Panc1 (cell line): Measurements from ENCODE around the gene FYB2. TPM values are rescaled to one million over a fixed set of nuclear protein-coding genes. Genes with fewer than 3 reads are reported as not detected.

ENCODE experiments used
- ATAC-seq: fragments of 200-7000 bp; cut with Tn5 transposase; 2 replicates; pipeline ENCODE4 v1.9.1; 2020; ENCODE audit warnings: mild to moderate bottlenecking, moderate library complexity
- BruUV-seq: library from RNA; stranded (reverse); fragments of 400-500 nt; replicated peaks from 2 replicates; lab custom pipeline; 2021; lab: Mats Ljungman, UMichigan
- CTCF ChIA-PET: fragments of 300-600 bp; sonication (Branson Sonifier 250); formaldehyde crosslinking; loops from one replicate; lab custom pipeline; 2022; ENCODE audit warnings: antibody characterized with exemption; lab: Charles Lee
- POLR2A ChIA-PET: fragments of 300-600 bp; sonication (Branson Sonifier 250); formaldehyde crosslinking; loops from one replicate; lab custom pipeline; 2022; ENCODE audit warnings: antibody characterized with exemption; lab: Charles Lee
- DNase-seq: peaks from one replicate; pipeline ENCODE4 v3.0.0-alpha.2; 2010; ENCODE audit warnings: low read depth, low spot score
- H3K27ac ChIP-seq: 2 replicates; pipeline ENCODE4 v1.5.1; 2011; ENCODE audit warnings: mild to moderate bottlenecking, low read length, inconsistent platforms
- H3K27me3 ChIP-seq: fragments of 200-500 bp; sonication (Bioruptor generic); 2 replicates; pipeline ENCODE4 v1.6.0; 2014; ENCODE audit warnings: low read length, inconsistent platforms; ENCODE audit not compliant: control insufficient read depth, insufficient read depth
- H3K36me3 ChIP-seq: fragments of 200-500 bp; sonication (Bioruptor generic); 2 replicates; pipeline ENCODE4 v1.5.1; 2014; ENCODE audit warnings: inconsistent platforms, mild to moderate bottlenecking, low read length, moderate library complexity; ENCODE audit not compliant: control insufficient read depth, insufficient read depth
- H3K4me1 ChIP-seq: 2 replicates; pipeline ENCODE4 v1.5.1; 2011; ENCODE audit warnings: inconsistent platforms, mild to moderate bottlenecking, low read length, moderate library complexity; ENCODE audit not compliant: control insufficient read depth, insufficient read depth
- H3K4me3 ChIP-seq, 2 experiments: 2 replicates each; pipeline ENCODE4 v1.5.1; 2011 to 2012; ENCODE audit warnings: low read depth in 2 of 2, low read length in 2 of 2, mild to moderate bottlenecking in 2 of 2, inconsistent platforms in 1 of 2, moderate library complexity in 1 of 2
- H3K9me3 ChIP-seq: fragments of 200-500 bp; sonication (Bioruptor generic); 2 replicates; pipeline ENCODE4 v1.5.1; 2014; ENCODE audit warnings: low read depth, mild to moderate bottlenecking, inconsistent platforms, low read length, moderate library complexity; ENCODE audit not compliant: control insufficient read depth, insufficient read depth
- CTCF ChIP-seq: fragments of 450-650 bp; IDR thresholded peaks from 2 replicates; pipeline ENCODE4 v1.5.1; 2017; ENCODE audit warnings: mild to moderate bottlenecking
- POLR2AphosphoS5 ChIP-seq: IDR thresholded peaks from 2 replicates; pipeline ENCODE4 v1.6.1; 2012; ENCODE audit warnings: mild to moderate bottlenecking, low read depth, low read length, moderate library complexity
- SIN3A ChIP-seq: IDR thresholded peaks from 2 replicates; pipeline ENCODE4 v1.6.1; 2012; ENCODE audit warnings: low read depth, mild to moderate bottlenecking, low read length, moderate library complexity, borderline replicate concordance; ENCODE audit not compliant: insufficient read depth
- TCF7L2 ChIP-seq: IDR thresholded peaks from 2 replicates; pipeline ENCODE4 v1.6.1; 2011; ENCODE audit warnings: mild to moderate bottlenecking, low read depth, low read length, inconsistent platforms
- in situ Hi-C: cut with HindIII; loops from 2 replicates; pipeline ENCODE4 v1.10.0; 2016; ENCODE audit warnings: low sequenced_read_pairs, low pct_unique_long_range_greater_than_20kb
- intact Hi-C: fragments of 100-400 bp; cut with micrococcal nuclease; formaldehyde crosslinking; loops from one replicate; pipeline ENCODE4 v1.10.0; 2022; ENCODE audit not compliant: unreplicated experiment
- total RNA-seq: library from RNA; stranded (reverse); gene quantifications from one replicate; pipeline ENCODE4 v1.2.1, GENCODE V29; 2021; ENCODE audit not compliant: unreplicated experiment
- TF ChIP-seq, protein P1 (sequence below), 2 experiments: IDR thresholded peaks; 2 replicates each; pipeline ENCODE4 v1.6.1; 2011 to 2012; ENCODE audit warnings: low read depth in 2 of 2, control low read depth in 1 of 2, low read length in 1 of 2, mild to moderate bottlenecking in 1 of 2, moderate library complexity in 1 of 2; ENCODE audit not compliant: insufficient read depth in 1 of 2

Gene FYB2
- total RNA-seq, 1 experiment from 2014 or later = 0.49 TPM

DNA sequence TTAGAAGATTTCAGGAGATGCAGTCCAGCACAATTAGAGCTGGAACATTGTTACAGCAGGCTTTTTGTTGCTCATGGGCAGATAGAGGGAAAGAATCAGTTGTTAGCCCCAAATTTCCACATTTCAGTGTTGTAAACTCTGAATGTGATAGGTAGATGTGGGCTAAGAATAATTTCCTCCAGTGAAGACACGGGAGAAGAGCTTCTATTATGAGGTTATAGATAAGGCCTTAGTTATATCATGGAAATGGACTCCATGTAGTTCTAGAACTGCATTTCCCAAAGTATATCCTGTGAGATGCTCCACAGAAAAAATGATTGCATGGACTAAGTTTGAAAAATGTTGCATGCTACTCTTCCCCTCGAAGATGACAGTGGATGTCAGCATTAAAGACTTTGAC lies 109.2 kb downstream of the FYB2 start:
- TF ChIP-seq POLR2AphosphoS5 = no peak
- TF ChIP-seq SIN3A = no peak
- TF ChIP-seq CTCF = no peak
- TF ChIP-seq, protein P1, sequence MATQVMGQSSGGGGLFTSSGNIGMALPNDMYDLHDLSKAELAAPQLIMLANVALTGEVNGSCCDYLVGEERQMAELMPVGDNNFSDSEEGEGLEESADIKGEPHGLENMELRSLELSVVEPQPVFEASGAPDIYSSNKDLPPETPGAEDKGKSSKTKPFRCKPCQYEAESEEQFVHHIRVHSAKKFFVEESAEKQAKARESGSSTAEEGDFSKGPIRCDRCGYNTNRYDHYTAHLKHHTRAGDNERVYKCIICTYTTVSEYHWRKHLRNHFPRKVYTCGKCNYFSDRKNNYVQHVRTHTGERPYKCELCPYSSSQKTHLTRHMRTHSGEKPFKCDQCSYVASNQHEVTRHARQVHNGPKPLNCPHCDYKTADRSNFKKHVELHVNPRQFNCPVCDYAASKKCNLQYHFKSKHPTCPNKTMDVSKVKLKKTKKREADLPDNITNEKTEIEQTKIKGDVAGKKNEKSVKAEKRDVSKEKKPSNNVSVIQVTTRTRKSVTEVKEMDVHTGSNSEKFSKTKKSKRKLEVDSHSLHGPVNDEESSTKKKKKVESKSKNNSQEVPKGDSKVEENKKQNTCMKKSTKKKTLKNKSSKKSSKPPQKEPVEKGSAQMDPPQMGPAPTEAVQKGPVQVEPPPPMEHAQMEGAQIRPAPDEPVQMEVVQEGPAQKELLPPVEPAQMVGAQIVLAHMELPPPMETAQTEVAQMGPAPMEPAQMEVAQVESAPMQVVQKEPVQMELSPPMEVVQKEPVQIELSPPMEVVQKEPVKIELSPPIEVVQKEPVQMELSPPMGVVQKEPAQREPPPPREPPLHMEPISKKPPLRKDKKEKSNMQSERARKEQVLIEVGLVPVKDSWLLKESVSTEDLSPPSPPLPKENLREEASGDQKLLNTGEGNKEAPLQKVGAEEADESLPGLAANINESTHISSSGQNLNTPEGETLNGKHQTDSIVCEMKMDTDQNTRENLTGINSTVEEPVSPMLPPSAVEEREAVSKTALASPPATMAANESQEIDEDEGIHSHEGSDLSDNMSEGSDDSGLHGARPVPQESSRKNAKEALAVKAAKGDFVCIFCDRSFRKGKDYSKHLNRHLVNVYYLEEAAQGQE (IDR thresholded peaks at IDR 0.05; ENCODE audit: insufficient read depth in 1 of 2, low read depth in 2 of 2, low read length in 1 of 2) = no peak
- TF ChIP-seq TCF7L2 = no peak
- in situ Hi-C loops = no loop called here
- ATAC-seq = no peak
- Histone ChIP-seq H3K27me3 (no peaks in the 10 kb centered on the region), H3K4me1 (peaks cover 7% of the 10 kb centered on the region), H3K4me3 (no peak overlapping the region), H3K36me3 (peaks cover 11% of the 10 kb centered on the region), H3K27ac (no peak overlapping the region), H3K9me3 (no peaks in the 10 kb centered on the region)
- CTCF ChIA-PET = interaction anchor here (0.5 to 1.1 kb wide), 3 partner anchors 120 to 133 kb away, joined by 3 read pairs; no protein-coding TSS in a partner anchor
- POLR2A ChIA-PET = no interaction called here
- BruUV-seq = no TSS peak
- no peak for DNase-seq
- intact Hi-C loops = loop anchor here (5.0 kb wide), 2 partner anchors 63 to 123 kb away; partner anchors contain the start of gene PRKAA2

GRCh38 chr1:56709269-56709880 lies 109.8 kb downstream of the FYB2 start:
- no TSS peak for BruUV-seq
- no peak overlapping the region for H3K4me3 ChIP-seq
- in situ Hi-C loops = no loop called here

More at GRCh38 chr1:56709269-56709880, 109.8 kb downstream of the FYB2 start:
- Histone ChIP-seq H3K4me1 (peaks cover 7% of the 10 kb centered on the region), H3K9me3 (peaks cover under 1% of the 10 kb centered on the region; the same call in 1 of the 2 replicates), H3K27ac (no peak overlapping the region), H3K36me3 (peaks cover 13% of the 10 kb centered on the region), H3K27me3 (no peaks in the 10 kb centered on the region)
- POLR2A ChIA-PET = no interaction called here
- CTCF ChIA-PET = interaction anchor here (0.5 to 1.1 kb wide), 4 partner anchors 119 to 188 kb away, joined by 3 to 6 read pairs (median 3); no protein-coding TSS in a partner anchor
- DNase-seq (peak; percentile 57), ATAC-seq (peak; percentile 78)
- TF ChIP-seq CTCF (peak; percentile 59; the same call in 1 of the 2 replicates), SIN3A (no peak)
- intact Hi-C loops = loop anchor here (5.0 kb wide), 2 partner anchors 62 to 122 kb away; partner anchors contain the start of gene PRKAA2
